Retinal pigment epithelial cell (primary cell): Measurements from ENCODE around the gene APCDD1.

Source experiments
- DNase-seq: peaks from one replicate; pipeline ENCODE4 v3.0.0-alpha.2; 2010; ENCODE audit warnings: low read depth
- H3K4me3 ChIP-seq: 2 replicates; pipeline ENCODE4 v1.5.1; 2011; ENCODE audit warnings: mild to moderate bottlenecking, low read length, control low read depth, moderate library complexity
- TF ChIP-seq, protein P1 (sequence below): conservative IDR thresholded peaks from 2 replicates; pipeline ENCODE4 v1.5.1; 2011; ENCODE audit warnings: low read depth, low read length, control low read depth, inconsistent platforms

The APCDD1 gene

DNA sequence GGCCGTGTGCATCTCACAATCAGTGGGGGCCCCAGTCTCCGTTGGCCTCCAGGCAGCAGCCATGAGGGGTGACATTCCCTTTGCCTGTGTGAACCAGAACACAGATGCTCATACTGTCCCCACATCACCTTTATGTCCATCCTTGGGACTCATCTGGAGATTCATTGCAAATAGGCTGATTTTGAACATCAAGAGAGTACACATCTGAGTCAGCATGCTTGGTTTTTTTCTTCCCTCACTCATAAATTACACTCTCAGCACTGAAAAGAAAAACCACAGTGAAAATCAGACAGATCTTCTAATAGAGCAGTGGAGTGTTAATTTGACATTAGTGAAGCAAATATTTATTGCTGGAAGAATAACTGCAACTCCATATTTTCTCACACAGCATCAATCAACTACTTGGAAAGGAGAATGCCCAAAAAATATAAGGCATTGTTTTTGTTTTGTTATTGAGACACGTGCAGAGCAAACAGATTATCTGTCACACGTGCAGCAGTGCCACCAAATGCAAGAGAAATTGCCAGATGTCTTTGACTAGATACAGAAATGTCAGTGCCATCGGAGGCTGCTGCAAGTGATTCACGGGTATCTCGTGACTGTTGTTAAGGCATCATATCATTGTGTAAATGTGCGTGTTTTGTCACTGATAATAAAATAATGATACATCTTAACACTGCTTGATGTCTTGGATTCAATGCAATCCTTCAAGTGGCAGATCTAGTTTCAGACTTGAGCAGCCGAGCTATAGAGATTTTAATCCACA is 10.9 kb downstream of the APCDD1 start:
- TF ChIP-seq, protein P1, sequence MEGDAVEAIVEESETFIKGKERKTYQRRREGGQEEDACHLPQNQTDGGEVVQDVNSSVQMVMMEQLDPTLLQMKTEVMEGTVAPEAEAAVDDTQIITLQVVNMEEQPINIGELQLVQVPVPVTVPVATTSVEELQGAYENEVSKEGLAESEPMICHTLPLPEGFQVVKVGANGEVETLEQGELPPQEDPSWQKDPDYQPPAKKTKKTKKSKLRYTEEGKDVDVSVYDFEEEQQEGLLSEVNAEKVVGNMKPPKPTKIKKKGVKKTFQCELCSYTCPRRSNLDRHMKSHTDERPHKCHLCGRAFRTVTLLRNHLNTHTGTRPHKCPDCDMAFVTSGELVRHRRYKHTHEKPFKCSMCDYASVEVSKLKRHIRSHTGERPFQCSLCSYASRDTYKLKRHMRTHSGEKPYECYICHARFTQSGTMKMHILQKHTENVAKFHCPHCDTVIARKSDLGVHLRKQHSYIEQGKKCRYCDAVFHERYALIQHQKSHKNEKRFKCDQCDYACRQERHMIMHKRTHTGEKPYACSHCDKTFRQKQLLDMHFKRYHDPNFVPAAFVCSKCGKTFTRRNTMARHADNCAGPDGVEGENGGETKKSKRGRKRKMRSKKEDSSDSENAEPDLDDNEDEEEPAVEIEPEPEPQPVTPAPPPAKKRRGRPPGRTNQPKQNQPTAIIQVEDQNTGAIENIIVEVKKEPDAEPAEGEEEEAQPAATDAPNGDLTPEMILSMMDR = no peak
- no peak overlapping the region for H3K4me3 ChIP-seq
- no peak for DNase-seq

DNA sequence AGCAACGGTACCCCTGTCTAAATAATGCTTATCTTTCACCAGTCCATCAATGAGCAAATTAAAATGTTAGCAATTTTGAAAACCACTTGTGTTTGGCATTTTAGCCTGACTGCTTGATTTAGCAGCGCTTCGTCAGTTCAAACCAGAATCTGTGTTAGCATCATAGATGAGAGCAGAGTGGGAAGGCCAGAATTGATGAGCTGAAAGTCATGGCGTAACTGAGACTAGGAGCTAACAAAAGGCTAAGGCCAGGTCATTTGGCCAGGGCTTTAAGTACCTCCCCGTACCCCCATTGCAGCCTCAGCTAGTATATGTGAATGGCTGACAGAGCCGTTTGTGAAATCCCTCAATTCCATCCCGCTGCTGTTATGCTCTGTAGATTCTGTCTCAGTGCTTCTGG is 16.0 kb downstream of the APCDD1 start:
- no peak overlapping the region for H3K4me3 ChIP-seq
- no peak for DNase-seq
- TF ChIP-seq, protein P1 = no peak

DNA sequence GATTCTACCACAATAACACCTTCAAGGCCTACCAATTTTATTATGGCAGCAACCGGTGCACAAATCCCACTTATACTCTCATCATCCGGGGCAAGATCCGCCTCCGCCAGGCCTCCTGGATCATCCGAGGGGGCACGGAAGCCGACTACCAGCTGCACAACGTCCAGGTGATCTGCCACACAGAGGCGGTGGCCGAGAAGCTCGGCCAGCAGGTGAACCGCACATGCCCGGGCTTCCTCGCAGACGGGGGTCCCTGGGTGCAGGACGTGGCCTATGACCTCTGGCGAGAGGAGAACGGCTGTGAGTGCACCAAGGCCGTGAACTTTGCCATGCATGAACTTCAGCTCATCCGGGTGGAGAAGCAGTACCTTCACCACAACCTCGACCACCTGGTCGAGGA is 17.1 kb downstream of the APCDD1 start:
- H3K4me3 ChIP-seq = no peak overlapping the region
- TF ChIP-seq, protein P1 = no peak
- DNase-seq = no peak

DNA sequence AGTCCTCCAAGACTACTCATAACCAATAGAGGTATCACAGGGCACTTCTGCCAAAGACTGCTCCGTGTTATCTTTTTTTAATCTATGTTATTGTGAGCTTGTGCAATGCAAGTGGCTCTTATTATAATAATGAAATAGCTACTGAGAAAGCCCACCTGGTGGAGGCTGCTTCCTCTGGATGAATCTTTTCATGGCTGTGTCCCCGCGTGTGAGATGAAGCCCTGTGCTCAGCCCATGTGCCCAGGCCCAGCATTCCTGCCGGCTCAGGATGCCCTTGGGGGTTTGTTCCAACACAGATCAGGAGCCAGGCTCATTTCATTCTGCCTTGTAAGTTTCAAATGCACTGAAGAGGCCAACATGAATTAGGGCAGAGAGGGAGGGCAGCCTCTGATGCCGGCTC is 18.7 kb downstream of the APCDD1 start:
- TF ChIP-seq, protein P1 = no peak
- no peak overlapping the region for H3K4me3 ChIP-seq
- no peak for DNase-seq

- TF ChIP-seq, protein P1 = no peak
- no peak overlapping the region for H3K4me3 ChIP-seq
- no peak for DNase-seq
Observed at GRCh38 chr18:10474309-10474708, 19.9 kb downstream of the APCDD1 start.

DNA sequence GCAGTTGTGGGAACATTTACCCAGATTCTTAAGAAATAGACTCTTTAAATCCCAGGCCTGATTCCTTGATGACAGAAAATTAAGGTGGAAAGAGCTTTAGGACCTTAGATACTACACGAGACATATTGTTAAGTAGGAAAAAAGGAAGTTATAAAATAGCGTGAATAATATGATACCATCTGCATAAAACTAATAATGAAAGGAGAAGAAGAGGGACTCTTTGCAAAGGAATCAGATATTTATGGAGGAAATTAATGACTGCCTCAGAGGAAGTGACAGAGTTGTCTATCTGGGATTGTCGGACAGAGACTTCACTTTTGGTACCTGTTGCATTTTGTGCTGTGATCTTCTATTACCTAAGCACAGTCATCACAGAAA is 20.8 kb downstream of the APCDD1 start:
- no peak overlapping the region for H3K4me3 ChIP-seq
- TF ChIP-seq, protein P1 = no peak
- no peak for DNase-seq

- DNase-seq = no peak
- no peak overlapping the region for H3K4me3 ChIP-seq
- TF ChIP-seq, protein P1 = no peak
Observed at GRCh38 chr18:10475654-10476291, 21.3 kb downstream of the APCDD1 start.
